Measurements from ENCODE around the gene EAF1. TPM values are rescaled to one million over a fixed set of nuclear protein-coding genes. Genes with fewer than 3 reads are reported as not detected.
"Not testable (repeated sequence)": the region's sequence is repeated elsewhere in the genome, so short reads cannot be mapped to it uniquely, and the experiment has no call there.

Gene EAF1
- total and polyA plus RNA-seq, 2 donors (not counting 1 experiment from before 2014, with no cell fraction given) = 8.3 to 19.8 TPM

DNA sequence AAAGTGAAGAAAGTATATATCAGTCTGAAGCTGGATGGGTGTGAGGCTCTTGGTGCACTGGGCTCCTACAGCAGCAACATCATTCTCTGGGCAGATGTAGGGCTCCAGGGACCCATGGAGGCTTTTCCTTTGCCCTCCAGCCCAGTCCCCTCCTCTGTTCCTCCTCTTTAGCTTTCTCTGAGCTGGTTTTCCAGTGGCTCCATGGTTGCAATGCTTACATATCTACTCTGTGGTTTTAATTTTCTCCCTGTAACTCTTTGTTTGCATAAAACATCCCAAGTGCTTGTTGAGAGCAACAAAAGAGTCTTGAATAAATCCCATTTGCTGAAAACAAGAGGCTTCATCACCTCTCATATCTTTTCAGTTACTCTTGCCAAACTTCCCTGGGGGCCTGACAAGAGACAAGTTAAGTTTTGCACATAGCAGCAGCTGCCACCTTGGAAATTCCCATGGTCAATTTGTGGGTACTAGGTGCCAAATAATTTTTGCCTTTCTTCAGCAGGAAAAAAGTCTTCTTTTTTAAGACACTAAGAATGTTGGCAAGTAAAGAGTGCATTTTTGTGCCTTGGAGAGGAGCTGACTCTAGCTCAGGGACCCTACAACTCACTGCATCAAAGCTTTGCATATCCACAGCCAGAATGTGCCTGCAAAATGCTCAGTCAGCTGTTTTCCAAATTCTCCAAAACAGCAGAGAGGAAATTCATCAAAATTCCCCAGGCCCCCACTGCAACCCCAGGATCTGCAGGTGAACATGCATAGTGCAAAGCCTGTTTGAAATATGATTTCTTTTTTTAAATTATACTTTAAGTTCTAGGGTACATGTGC is 52.2 kb downstream of the EAF1 start:
- peaks cover 3% of the 10 kb centered on the region for H3K9me3 Mint-ChIP-seq (ENCODE audit: insufficient read depth)
- Histone ChIP-seq H3K9me3 (ENCODE audit: control extremely low read depth in 1 of 3, control insufficient read depth in 2 of 3, insufficient read depth in 1 of 3, low read length in 2 of 3) (no peaks in the 10 kb centered on the region), H3K27me3 (replicated peaks in 1 of 4; ENCODE audit: control extremely low read depth in 1 of 4, control insufficient read depth in 3 of 4, insufficient read depth in 4 of 4, low read length in 3 of 4) (no peaks in the 10 kb centered on the region), H2AFZ (ENCODE audit: insufficient read depth, low read depth, low read length, poor library complexity, severe bottlenecking) (no peak overlapping the region), H3K4me3 (ENCODE audit: control extremely low read depth in 1 of 5, extremely low read depth in 1 of 5, insufficient read depth in 1 of 5, low read depth in 2 of 5, low read length in 4 of 5) (no peak overlapping the region), H4K20me1 (ENCODE audit: control insufficient read depth, insufficient read depth, low read length, poor library complexity, severe bottlenecking) (no peaks in the 10 kb centered on the region), H3K36me3 (replicated peaks in 1 of 2; ENCODE audit: control extremely low read depth in 1 of 2, control insufficient read depth in 1 of 2, extremely low read depth in 1 of 2, insufficient read depth in 2 of 2, low read length in 1 of 2) (no peaks in the 10 kb centered on the region), H3K9ac (ENCODE audit: low read length) (no peak overlapping the region), H3K4me2 (replicated peaks; ENCODE audit: low read depth, low read length, poor library complexity, severe bottlenecking) (no peak overlapping the region), H3K79me2 (ENCODE audit: control insufficient read depth, insufficient read depth, low read length) (no peaks in the 10 kb centered on the region), H3K4me1 (ENCODE audit: control insufficient read depth in 2 of 2, insufficient read depth in 2 of 2, low read length in 2 of 2) (no peaks in the 10 kb centered on the region), H3K27ac (ENCODE audit: low read length in 2 of 2) (no peak overlapping the region)
- ATAC-seq (ENCODE audit: low read depth) = no peak
- no peak overlapping the region for H3K27ac Mint-ChIP-seq
- no peaks in the 10 kb centered on the region for H3K27me3 Mint-ChIP-seq
- intact Hi-C loops (cut with micrococcal nuclease) = no loop called here
- ChIA-PET CTCF (no interaction called here), POLR2A (no interaction called here)
- no peak for DNase-seq
- no peak overlapping the region for H3K4me3 Mint-ChIP-seq
- TF ChIP-seq CTCF (IDR thresholded peaks at IDR 0.05) (no peak), EZH2 (IDR thresholded peaks at IDR 0.05; ENCODE audit: borderline replicate concordance, insufficient read depth, low read depth, low read length, poor library complexity, severe bottlenecking) (no peak)
- no peaks in the 10 kb centered on the region for H3K4me1 Mint-ChIP-seq

GRCh38 chr3:15484551-15484950 is 57.2 kb downstream of the EAF1 start:
- H3K9me3 ChIP-seq (ENCODE audit: control extremely low read depth in 1 of 3, control insufficient read depth in 2 of 3, insufficient read depth in 1 of 3, low read length in 2 of 3); ATAC-seq (ENCODE audit: low read depth); H3K27me3 Mint-ChIP-seq; POLR2A ChIA-PET; H3K36me3 ChIP-seq (replicated peaks in 1 of 2; ENCODE audit: control extremely low read depth in 1 of 2, control insufficient read depth in 1 of 2, extremely low read depth in 1 of 2, insufficient read depth in 2 of 2, low read length in 1 of 2); CTCF ChIA-PET; H3K4me1 ChIP-seq (ENCODE audit: control insufficient read depth in 2 of 2, insufficient read depth in 2 of 2, low read length in 2 of 2); H3K4me3 ChIP-seq (ENCODE audit: control extremely low read depth in 1 of 5, extremely low read depth in 1 of 5, insufficient read depth in 1 of 5, low read depth in 2 of 5, low read length in 4 of 5); H3K4me3 Mint-ChIP-seq; DNase-seq; H2AFZ ChIP-seq (ENCODE audit: insufficient read depth, low read depth, low read length, poor library complexity, severe bottlenecking); intact Hi-C loops (cut with micrococcal nuclease); H3K9ac ChIP-seq (ENCODE audit: low read length); H3K79me2 ChIP-seq (ENCODE audit: control insufficient read depth, insufficient read depth, low read length); H3K9me3 Mint-ChIP-seq (ENCODE audit: insufficient read depth); H3K4me1 Mint-ChIP-seq; H3K4me2 ChIP-seq (replicated peaks; ENCODE audit: low read depth, low read length, poor library complexity, severe bottlenecking); H3K27me3 ChIP-seq (replicated peaks in 1 of 4; ENCODE audit: control extremely low read depth in 1 of 4, control insufficient read depth in 3 of 4, insufficient read depth in 4 of 4, low read length in 3 of 4); H4K20me1 ChIP-seq (ENCODE audit: control insufficient read depth, insufficient read depth, low read length, poor library complexity, severe bottlenecking); H3K27ac ChIP-seq (ENCODE audit: low read length in 2 of 2); H3K27ac Mint-ChIP-seq: not testable (repeated sequence)
- WGBS (ENCODE audit: insufficient coverage) = no CpG with 5 or more reads among the region's 6 CpGs

Data from B cell (primary cell).